Stimulated activated CD8-positive, alpha-beta memory T cell treated with anti-CD3 and anti-CD28 coated beads, Interleukin-15, amount 100 ng/mL, for 4 hours (primary cell): ENCODE results near the gene OPCML.

ENCODE experiments used
- DNase-seq, 2 donors: peaks; one replicate each; pipeline ENCODE4 v3.0.0-alpha.2; 2020; ENCODE audit warnings: low read depth in 2 of 2

Gene OPCML

DNA sequence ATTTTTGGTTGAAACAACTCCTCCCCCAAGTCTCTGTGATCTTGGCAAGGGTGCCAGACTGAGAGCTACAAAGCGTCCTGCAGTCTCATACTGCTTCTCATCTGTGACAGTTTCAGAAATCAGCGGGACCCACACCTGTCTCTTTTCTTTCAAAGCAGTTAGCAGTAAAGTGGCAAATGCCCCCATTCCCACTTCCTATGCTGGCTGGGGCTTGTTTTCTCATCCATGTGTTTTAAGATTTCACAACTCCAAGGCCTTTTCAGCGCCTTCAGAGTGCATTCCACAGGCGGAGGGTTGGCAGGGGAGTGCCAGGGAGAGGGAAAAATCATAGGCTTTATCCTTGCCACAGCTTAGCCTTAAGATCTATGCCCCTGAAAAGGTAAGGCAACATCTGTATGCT, 493.5 kb downstream of the OPCML start:
- DNase-seq = no peak

DNA sequence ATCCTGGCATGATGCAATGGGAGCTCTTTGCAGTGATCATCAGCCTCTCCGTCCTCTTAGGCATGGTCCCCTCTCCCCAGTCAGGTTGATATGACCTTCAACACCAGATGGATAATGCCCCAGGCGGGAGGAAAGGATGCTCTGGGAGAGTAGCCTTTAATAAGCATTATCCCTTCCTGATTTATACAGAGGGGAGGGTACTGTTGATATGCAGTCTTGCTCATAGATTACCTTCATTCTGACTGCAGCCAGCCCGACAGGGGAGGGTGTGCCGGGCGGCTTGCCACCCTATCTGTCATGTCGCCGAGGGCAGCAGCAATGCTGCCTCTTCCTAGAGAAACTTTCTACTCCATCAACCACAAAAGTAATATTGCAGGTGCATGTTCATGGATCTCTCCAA, 497.4 kb downstream of the OPCML start:
- no peak for DNase-seq

DNA sequence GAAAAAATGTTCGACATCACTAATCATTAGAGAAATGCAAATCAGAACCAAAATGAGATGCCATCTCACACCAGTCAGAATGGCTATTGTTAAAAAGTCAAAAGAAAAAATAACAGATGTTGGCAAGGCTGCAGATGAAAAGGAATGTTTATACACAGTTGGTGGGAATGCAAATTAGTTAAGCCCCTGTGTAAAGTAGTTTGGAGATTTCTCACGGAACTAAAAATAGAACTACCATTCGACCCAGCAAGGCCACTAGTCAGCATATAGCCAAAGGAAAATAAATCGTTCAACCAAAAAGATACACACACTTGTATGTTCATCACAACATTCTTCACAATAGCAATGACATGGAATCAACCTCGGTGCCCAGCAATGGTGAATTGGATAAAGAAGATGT, 503.2 kb downstream of the OPCML start:
- no peak for DNase-seq

DNA sequence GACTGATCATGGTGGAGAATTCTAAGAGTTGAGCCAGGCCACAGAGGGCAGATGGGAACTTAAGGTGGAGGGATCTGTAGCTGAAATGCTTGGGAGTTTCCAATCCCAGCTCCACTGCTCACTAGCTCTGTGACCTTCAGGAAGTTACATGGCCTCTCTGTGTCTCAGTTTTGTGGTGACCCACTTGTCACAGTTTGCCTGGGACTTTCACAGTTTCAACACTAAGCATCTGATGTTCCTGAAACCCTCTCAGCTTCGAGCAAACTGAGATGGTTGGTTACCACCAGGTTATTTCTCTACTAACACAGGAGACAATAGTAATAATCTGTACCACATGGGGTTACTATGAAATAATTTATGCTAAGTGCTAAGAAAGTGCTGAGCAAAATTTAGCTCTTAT, 505.3 kb downstream of the OPCML start:
- no peak for DNase-seq

DNA sequence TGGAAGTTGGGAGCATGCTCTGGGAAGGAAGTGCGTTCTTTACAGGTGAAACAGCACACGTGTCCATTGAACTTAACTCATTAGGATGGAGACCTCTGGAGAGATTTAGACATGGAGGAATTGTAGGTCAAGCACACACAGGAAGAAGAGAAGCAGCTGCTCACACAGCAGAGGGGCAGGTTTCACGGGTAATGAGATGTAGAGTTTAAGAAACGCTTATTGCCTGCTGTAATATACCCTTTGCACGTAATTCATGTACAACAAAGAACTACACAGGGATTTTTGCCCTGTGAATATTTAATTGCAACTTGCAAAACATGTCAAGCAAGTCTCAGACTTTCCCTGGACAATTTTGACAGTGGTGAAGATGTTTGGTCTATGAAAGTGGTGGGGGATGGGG, 508.0 kb downstream of the OPCML start:
- DNase-seq = no peak

DNA sequence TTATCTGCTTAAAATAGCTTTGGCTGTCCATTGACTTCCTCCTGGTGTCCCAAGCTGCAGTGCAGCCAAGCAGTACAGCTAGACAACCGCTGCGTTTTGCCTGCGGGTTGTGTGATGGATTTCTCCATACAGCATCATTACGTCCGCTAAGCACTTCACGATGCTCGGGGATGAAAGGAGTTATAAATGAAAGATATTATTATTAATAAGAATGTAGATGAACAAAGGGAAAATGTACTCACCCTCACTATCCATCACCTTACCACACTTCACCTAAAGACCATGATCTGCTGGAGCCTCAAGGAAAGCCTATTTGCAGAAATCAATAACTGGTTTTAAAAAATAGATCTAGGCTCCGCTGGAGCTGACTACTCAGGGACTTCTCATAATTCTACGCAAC, 509.1 kb downstream of the OPCML start:
- no peak for DNase-seq

DNA sequence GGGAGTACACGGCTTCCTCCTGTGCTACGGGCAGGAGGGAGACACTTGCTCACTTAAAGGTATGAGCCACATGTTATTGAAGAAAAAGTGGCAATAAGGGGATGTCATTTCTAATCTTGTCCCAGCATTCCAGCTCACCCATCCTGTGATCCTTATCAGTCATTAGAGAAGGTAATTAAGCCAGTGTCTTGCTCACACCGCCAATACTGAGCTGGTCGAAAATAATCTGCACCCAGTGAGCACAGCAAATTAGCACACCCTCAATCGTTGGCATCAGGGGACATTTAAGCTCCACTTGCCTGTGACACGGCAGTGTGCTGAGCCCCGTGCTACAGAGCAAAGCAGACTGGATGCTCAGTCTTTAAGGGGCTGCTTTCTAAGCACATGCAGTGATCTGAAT, 510.7 kb downstream of the OPCML start:
- DNase-seq = no peak

DNA sequence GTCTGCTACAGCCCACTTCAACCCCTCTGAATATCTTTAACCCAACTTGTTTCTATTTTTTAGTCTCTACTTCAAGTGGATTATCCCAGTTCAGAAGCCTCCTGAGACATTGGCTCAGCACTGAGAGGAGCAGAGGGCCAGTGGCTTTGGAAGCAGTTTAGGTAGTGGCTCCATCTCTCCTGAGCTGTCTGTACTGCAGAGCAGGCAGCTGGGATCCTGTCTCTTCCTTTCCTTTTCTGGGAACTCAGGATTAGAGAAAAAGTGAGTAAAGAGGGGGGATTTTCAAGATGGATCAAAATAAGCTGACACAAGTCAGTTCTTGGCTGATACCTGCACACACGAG, 512.0 kb downstream of the OPCML start:
- DNase-seq = no peak

DNA sequence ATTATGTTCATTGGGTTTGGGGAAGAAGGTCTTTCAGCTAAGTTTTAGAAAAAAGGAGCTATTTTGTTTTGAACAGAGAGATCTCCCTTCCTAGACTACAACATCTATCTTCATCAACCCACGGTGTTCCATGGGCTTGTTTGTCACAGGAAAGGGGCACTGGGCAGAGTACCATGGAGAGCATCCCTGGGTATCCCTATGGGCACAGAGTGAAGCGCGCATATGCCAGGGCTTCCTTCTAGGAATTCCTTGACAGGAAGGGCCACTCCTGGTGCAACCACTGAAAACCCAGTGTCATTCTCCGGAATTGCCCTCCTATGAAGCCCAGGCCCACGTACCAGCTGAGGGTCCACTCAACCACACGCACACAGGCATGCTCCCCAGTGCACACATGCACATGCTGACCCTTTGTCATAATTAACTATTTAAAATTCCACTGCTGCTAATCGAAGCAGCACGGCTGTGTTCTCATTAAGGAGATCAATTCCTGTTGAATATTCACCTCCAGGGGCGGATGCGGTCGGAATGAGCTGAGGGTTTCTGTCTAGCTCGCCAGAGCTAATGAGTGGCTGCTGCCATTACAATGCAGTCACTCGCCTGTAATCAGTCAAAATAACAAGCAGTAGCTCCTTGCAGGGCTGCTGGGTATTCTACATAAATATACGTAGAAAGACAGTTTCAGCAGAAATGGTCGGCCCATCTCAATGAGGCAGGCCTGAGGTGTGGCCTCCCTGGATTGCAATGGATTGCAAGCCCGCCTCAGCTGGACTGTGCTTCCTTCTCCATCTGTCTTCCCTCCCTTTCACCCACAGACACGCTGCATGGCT, 512.5 kb downstream of the OPCML start:
- DNase-seq = no peak

DNA sequence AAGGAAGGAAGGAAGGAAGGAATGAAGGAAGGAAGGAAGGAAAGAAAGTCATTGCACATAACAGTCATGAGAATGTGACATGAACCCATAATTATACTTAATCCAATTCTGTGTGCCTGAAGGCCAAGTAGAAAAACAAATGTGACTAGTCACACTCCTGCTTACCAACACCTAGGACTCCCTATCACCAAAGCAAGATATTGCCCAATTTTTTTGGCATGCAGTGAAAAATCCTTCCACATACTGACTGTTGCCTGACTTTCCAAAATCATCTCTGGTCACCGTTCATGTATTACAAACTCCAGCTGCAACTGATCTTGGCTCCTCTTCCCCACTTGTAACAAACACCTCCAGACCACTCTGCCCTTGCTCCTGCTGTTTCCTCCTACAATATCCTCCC, 516.8 kb downstream of the OPCML start:
- no peak for DNase-seq

DNA sequence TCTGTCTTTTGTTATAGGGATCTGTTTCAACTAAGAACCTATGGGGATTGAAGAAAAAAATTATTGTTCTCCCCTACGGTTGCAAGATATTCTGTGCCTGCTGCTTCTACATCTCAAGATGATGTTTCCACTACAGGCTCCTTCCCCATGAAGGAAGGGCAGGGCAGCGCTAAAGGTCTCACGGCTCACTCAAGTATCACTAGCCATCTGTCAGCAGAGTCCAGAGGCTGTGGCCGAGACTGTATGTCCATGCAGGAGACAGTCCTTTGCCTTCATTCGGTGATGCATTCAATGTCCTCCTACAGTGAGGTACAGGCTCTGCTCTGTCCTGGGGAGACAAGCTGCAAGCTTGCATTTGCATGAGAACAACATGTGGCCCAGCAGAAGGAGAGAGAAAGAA, 518.0 kb downstream of the OPCML start:
- DNase-seq = no peak

DNA sequence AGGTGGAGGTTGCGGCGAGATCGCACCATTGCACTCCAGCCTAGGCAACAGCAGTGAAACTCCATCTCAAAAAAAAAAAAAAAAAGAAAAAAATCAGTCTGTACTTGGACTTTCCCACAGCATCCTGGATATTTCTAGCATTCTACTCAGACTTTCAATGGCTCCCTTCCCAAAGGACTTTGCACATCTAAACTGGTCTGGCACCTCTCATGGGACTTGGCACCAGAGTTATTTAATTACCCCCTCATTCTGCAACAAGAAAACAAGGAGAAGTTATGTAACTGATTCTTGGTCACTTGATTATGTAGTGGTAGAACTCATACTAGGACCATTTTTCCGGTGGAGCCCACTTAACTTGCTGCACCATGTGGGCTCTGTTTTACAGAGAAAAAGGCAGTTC, 519.5 kb downstream of the OPCML start:
- DNase-seq = no peak

DNA sequence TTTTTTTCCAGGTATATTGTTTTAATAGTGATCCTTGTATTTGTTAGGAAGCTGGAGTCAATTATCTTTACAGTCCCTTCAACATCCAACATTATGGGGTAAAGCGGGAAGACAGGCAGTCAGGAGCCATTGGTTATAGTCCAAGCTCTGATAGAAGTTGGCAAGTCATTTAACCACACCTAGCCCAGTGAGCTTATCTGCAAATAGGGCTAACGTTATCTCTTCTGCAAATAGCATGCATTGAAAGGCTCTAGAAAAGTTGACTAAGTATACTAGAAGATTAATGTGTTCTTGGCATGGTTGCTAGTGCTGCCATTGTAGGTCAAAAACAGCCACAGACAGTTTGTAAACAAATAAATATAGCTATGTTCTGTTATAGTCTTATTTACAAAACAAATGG, 520.7 kb downstream of the OPCML start:
- DNase-seq = no peak

DNA sequence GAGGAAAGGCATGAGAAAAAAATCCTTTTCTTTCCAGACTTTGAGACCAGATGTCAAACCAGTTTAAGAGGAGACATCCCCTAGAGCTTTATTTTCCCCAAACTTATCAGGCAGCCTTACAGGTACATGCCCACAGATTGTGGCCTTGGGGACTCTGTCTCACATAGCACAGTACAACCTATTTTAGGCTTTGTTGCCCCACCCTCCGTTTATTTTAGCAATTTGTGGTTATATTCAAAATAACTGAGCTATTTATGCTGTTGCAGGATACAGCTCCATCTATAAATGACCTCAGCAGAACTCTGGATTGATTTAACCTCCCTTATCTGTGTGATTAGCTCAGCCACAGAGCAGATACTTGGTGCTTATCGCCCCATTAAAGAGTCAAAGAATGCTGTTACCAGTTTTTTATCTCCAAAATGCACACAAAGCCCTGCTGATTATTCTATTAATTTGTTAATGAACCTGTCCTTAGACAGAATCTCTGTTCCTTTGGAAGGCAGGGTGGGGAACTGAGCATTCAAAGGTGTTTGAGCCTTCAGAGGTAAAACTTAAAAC, 525.2 kb downstream of the OPCML start:
- no peak for DNase-seq

DNA sequence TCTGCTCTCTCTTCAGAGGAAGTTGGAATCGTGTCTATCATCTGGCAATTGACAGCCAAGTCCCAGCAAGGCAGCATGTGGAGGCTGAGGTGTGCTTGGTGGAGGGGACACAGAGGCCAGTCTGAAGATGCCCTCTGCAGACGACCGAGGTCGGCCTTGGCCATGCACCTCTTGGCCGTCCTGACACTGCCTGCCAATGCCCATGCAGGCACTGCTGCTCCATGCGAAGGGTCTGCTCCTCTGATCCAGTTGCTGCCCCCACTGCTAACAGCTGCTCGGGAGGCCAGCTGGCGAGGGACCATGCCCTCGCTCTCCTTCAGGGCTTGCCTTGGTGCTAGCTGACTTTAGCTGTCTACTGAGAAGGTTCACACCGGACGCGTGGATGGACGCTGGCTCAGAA, 527.9 kb downstream of the OPCML start:
- no peak for DNase-seq

DNA sequence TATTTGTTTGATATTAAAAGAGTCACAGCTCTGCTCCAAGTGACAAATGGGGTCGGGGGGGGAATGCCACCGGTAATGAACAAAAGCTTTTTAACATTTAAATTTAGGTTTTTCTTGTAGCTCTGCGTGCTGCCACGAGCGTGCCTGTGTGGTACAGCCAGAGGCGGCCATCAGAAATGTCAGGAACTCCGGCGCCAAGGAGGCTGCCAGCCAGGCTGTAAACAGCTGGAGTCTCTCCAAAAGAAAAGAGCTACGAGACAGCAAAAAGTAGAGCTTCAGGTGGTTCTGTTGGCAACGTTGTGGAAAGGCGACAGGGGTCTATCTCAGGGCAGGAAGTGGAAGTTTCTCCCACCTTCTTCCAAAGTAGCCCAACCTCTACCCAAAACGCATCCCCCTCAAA, 532.8 kb downstream of the OPCML start:
- no peak for DNase-seq

DNA sequence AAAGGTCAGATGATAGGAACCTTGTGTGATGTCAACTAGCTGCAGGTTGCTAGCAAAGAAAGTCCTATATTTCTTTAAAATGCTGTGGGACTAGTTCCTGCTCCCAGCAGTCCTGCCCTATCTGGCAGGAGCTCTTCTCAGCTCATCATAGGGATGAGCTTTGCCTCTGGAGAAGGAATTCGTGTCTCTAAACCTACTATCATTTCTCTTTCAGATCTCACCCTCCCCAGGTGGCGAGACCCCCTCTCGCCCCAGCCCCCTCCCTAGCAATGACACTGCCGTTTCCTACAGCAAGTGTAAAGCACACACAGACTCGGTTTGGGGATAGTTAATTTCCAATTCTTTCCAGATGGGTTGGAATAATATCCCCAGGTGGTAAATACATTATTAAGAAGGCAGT, 533.3 kb downstream of the OPCML start:
- DNase-seq = no peak

DNA sequence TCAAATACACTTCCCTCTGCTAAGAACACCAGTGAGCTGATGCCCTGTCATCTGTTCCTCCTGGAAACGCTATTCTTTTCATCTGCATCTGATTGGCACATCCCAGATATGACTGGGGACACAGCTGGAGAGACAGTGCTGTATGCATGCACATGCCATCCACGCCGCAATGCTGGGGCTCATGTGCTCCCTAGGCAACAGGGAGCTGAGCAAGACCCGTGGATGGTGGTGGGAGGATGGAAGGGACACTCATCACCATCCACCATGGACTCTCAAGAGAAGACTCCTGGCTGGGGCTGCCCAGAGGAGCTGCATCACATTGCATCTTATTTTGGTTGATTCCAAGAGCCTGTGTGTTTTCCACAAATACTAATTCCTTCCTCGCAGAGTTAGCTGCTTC, 534.9 kb downstream of the OPCML start:
- no peak for DNase-seq

DNA sequence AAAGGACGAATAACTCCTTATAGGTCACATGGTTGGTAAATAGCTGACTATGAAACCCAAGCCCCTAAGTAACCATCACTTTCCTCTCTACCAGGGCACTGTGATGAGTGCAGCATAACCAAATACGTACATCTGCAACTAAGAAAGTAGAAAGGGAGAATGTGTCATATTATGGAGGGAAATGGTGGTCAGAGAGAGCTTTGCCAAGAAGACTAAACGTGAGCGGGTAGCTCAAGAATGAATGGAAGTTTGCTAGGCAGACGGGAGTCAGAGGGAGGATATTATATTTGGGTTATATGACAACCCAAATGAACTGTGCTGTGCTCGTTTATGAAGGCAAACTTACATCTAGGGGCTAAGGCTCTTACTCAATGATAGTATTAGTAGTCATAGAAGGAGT, 537.3 kb downstream of the OPCML start:
- no peak for DNase-seq

DNA sequence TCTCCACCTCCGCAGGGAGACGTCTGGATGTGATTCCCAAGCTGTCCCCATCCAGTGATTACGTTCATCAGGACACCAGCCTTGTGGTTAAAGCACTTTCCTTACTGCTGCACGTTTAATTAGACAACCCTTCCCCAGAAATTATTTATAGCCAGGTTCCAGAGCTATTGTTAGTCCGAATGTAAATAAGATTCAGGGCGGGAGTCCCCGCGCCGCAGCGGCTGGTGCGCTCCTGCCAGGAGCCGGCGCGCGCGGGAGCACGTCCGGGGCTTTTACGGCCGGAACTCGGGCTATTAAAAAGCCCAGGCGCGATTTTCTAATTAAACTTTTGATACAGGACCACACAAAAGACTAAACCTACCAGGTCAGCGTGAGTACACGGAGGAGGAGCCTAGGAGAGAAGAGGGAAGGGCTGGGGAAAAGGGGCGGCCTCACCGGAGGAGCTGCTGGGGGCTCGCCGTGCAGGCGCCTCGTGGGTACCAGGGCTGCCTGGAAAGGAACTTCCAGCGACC, 538.3 kb downstream of the OPCML start:
- no peak for DNase-seq

DNA sequence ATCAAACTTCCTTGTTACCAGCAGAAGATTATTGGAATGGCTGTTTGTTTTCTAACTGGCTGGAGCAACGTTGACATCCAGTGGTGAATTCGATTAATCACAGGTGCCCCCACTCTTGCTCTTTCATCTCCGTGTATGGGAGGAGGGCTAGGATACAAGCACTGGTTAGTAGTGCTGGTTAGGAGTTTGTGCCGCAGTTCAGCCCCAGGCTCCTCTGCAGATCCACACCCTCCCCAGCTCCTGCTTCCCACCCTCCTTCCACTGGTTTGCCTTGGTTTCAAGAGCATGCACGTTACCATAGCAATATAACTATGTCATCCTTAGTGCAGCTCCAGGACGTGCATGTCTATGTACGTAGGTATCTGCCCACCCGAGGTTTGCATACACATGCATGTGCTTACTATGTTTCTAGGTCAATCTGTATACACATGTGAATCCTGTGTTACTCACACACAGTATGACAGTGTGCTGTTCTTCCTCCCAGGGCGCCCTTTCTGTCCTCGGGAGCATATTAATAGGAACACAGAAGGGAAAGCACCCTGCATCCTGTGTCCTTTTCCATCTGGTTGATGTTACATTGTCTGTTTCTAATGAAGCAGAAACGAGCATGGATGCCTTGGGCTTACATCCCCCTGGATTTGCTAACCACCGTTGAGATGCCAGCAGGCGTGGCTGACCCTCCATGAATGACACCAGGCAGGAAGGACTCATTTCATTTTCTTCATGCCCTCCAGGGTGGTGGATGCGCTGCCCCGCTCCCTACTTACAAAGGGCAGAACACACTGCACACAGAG, 539.3 kb downstream of the OPCML start:
- DNase-seq = no peak

DNA sequence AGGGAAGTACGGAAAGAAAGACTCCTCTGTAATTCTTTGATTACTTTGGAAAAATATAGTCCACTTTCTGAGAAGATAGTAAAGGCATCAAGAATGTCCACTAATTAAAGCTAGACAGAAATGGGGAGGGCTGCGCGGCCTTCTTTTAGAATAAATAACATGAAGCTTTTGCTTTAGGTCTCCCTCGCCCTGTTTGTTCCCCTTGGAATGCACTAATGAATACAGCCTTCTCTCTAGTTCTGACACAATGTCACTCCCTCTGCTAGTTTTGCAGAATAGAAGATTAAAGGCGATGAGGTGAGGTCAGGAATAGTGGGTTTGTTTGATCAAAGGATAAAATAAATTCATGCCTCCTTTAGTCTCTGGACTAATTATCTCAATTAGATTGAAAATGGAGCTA, 543.9 kb downstream of the OPCML start:
- DNase-seq = no peak

DNA sequence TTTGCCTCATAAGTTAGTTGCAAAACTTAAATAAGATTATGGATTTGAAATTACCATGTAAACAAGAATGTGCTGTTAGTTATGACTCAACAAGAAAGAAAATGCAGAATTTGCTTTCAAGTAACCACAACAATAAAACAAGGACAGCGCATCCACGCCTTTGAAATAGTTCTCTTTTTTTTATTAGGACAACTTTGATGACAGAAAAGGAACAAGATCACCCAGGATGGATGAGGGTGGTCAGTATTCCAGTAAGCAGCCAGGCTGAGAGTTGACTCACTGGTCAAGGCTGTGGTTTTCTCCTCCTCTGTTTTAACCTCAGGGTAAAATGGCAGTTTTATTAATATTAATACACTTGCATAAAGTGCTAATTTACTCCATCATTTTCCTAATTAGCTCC, 544.4 kb downstream of the OPCML start:
- no peak for DNase-seq
